HG03442 (cell line): ENCODE measurements around the gene CDX2.

Experiments used
- ATAC-seq: cut with Tn5 transposase; IDR thresholded peaks from one replicate; pipeline ENCODE4 v1.9.1; 2021; ENCODE audit warnings: mild to moderate bottlenecking, moderate library complexity; ENCODE audit not compliant: unreplicated experiment

The CDX2 gene

DNA sequence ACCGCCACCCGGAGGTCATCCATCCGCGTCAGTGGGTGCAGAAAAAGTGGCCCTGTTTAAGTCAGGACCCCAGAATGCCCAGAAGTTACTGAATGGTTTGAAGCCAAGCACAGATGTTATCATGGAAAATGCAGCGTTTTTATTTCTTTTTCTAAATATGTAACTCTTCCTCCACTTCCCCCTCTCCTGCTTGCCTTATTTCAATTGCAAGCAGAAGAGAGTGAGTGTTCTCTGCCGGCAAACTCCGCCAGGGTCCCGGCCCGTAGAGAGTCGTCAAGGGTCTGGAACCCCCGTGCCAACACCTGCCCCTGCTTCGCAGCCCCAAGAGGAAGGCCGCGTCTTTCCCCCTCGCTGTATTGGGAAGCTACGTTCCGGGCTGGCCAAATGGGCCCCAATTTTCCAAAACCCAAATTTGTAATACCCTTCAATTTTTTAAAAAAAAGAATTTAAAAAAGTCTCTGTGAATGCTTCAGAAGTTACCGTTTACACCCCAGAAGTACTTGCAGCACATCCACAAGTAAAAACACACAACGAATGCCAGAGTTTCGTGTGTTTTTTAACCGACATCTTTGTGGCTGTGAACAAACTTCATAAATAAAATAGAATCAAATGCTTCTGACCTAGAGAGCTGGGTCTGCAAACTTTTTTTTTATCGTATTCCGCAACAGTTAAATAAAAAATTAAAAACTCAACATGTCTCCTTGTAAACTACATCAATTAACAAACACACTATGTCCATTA is 50.0 kb downstream of the CDX2 start:
- no peak for ATAC-seq

- no peak for ATAC-seq
Observed at GRCh38 chr13:27918041-27918917, 50.8 kb downstream of the CDX2 start.

- ATAC-seq, result no peak
Observed at GRCh38 chr13:27917121-27917947, 51.8 kb downstream of the CDX2 start.

GRCh38 chr13:27915301-27916207 is 53.6 kb downstream of the CDX2 start:
- ATAC-seq, result no peak

DNA sequence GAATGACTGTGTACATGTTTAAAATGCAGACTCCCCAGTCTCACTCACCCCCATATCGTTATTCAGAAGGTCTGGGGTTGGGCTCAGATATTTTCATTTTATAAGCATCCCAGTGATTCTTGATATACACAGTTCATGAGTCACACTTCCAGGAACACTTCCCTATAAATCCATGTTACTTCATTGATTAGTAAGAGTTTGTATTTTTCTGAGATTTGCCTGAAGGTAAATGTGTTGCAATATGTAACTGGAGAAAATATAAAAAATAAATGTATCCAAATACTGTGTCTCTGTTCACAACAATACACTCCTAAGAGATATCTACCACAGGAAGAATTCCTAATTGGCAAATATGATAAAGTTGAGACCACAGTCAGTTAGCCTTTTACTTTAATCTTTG is 56.0 kb downstream of the CDX2 start:
- ATAC-seq, result no peak

- ATAC-seq, result no peak
Observed at GRCh38 chr13:27911521-27911920, 57.6 kb downstream of the CDX2 start.
